Stimulated activated CD8-positive, alpha-beta memory T cell treated with anti-CD3 and anti-CD28 coated beads, Interleukin-7, amount 100 ng/mL, for 48 hours (primary cell): ENCODE measurements around the gene ACAD11.

Experiments
- DNase-seq, 2 donors: peaks; one replicate each; pipeline ENCODE4 v3.0.0-alpha.2; 2020; ENCODE audit warnings: low read depth in 1 of 2; ENCODE audit errors: extremely low read depth in 1 of 2

The ACAD11 gene

DNA sequence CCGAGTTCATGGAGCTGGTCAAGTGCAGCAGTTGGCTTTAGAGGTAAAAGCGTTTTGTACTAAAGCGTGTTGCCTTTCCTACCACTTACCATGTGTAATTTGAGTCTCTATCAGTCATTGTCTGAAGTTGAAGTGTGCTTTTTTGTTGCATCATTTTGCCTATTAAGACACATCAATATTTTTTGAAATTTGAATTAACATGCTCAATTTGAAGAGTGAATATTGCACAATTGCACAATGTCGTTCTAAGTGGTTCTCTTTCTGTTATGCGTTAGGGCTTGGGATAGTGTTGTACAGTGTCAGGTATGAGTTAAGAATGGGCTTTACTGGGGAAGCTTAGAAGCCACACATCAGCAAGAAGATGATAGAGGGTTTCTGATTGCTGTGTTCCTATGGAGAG lies 146.6 kb downstream of the ACAD11 start:
- DNase-seq, result no peak

DNA sequence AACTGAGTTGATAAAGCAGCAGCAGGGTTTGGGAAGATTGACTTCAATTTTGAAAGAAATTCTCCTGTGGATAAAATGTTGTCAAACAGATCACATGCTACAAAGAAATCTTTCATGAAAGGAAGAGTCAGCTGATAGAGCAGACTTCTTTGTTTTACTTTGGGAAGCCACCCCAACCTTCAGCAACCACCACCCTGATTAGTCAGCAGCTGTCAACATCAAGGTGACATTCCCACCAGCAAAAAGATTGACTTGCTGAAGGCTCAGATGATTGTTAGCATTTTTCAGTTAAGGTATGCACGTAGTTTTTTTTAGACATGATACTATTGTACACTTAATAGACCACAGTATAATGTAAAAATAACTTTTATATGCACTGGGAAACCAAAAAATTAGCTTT lies 150.1 kb downstream of the ACAD11 start:
- DNase-seq, result no peak

DNA sequence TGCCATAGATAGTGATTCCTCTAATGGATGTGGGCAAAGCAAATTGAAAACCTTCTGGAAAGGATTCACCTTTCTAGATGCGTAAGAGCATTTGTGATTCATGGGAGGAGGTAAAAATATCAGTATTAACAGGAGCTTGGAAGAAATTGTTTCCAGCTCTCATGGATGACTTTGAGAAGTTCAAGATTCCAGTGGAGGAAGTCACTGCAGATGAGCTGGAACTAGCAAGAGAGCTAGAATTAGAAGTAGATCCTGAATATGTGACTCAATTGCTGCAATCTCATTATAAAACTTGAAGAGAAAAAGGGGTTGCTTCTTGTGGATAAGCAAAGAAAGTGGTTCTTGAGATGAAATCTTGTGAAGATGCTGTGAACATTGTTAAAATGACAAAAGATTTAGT lies 150.5 kb downstream of the ACAD11 start:
- DNase-seq, result no peak
